MM.1S (cell line): Measurements from ENCODE around the gene VDAC2.
A peak's percentile ranks its signal among the peaks of the same experiment; 100 is the strongest.

ENCODE experiments used
- DNase-seq: peaks from one replicate; pipeline ENCODE4 v3.0.0-alpha.2; 2015
- H2AFZ ChIP-seq: fragments of 300-600 bp; sonication (generic); 2 replicates; pipeline ENCODE4 v1.6.0; 2016; ENCODE audit warnings: antibody characterized with exemption, low read length
- H3F3A ChIP-seq: fragments of 300-600 bp; sonication (generic); 2 replicates; pipeline ENCODE4 v1.6.1; 2016; ENCODE audit warnings: mild to moderate bottlenecking, antibody characterized with exemption, low read length, moderate library complexity, mixed read lengths; ENCODE audit not compliant: insufficient read depth
- H3K27ac ChIP-seq: fragments of 300-600 bp; sonication (generic); 2 replicates; pipeline ENCODE4 v1.5.1; 2016; ENCODE audit warnings: mild to moderate bottlenecking, low read length
- H3K27me3 ChIP-seq: fragments of 300-600 bp; sonication (generic); replicated peaks from 2 replicates; pipeline ENCODE4 v1.6.0; 2016; ENCODE audit warnings: low read length; ENCODE audit not compliant: insufficient read depth
- H3K36me3 ChIP-seq: fragments of 300-600 bp; sonication (generic); replicated peaks from 2 replicates; pipeline ENCODE4 v1.6.1; 2016; ENCODE audit warnings: mild to moderate bottlenecking, low read length, mixed read lengths; ENCODE audit not compliant: insufficient read depth
- H3K4me1 ChIP-seq: fragments of 300-600 bp; sonication (generic); 2 replicates; pipeline ENCODE4 v1.6.1; 2016; ENCODE audit warnings: low read length, mixed read lengths
- H3K4me2 ChIP-seq: fragments of 300-600 bp; sonication (generic); 2 replicates; pipeline ENCODE4 v1.6.0; 2016; ENCODE audit warnings: low read depth, low read length
- H3K4me3 ChIP-seq: fragments of 300-600 bp; sonication (generic); 2 replicates; pipeline ENCODE4 v1.5.1; 2016; ENCODE audit warnings: low read length, mixed read lengths
- H3K79me2 ChIP-seq: fragments of 300-600 bp; sonication (generic); 2 replicates; pipeline ENCODE4 v1.6.1; 2016; ENCODE audit warnings: mixed run types, low read length, mixed read lengths
- H3K9ac ChIP-seq: fragments of 300-600 bp; sonication (generic); 2 replicates; pipeline ENCODE4 v1.6.1; 2016; ENCODE audit warnings: low read length, mixed read lengths
- H3K9me2 ChIP-seq: fragments of 300-600 bp; sonication (generic); replicated peaks from 2 replicates; pipeline ENCODE4 v1.6.1; 2016; ENCODE audit warnings: mild to moderate bottlenecking, low read length, mixed read lengths; ENCODE audit not compliant: insufficient read depth
- H3K9me3 ChIP-seq: fragments of 300-600 bp; sonication (generic); replicated peaks from 2 replicates; pipeline ENCODE4 v1.6.1; 2016; ENCODE audit warnings: mild to moderate bottlenecking, low read length, mixed read lengths; ENCODE audit not compliant: insufficient read depth
- H4K20me1 ChIP-seq: fragments of 300-600 bp; sonication (generic); 2 replicates; pipeline ENCODE4 v1.6.1; 2016; ENCODE audit warnings: mild to moderate bottlenecking, low read length, moderate library complexity, mixed read lengths; ENCODE audit not compliant: insufficient read depth
- EZH2 ChIP-seq: fragments of 300-600 bp; sonication (generic); optimal IDR thresholded peaks from 2 replicates; pipeline ENCODE3; 2017; ENCODE audit warnings: low read depth, mild to moderate bottlenecking, antibody characterized with exemption, low read length, mixed read lengths
- EZH2phosphoT487 ChIP-seq: fragments of 300-600 bp; sonication (generic); IDR thresholded peaks from 2 replicates; pipeline ENCODE4 v1.6.1; 2018; ENCODE audit warnings: antibody characterized with exemption, low read length
- TF ChIP-seq, protein P1 (sequence below): fragments of 300-600 bp; sonication (generic); IDR thresholded peaks from 2 replicates; pipeline ENCODE4 v1.5.1; 2016; ENCODE audit warnings: antibody characterized with exemption, low read length, mixed read lengths

Gene VDAC2

DNA sequence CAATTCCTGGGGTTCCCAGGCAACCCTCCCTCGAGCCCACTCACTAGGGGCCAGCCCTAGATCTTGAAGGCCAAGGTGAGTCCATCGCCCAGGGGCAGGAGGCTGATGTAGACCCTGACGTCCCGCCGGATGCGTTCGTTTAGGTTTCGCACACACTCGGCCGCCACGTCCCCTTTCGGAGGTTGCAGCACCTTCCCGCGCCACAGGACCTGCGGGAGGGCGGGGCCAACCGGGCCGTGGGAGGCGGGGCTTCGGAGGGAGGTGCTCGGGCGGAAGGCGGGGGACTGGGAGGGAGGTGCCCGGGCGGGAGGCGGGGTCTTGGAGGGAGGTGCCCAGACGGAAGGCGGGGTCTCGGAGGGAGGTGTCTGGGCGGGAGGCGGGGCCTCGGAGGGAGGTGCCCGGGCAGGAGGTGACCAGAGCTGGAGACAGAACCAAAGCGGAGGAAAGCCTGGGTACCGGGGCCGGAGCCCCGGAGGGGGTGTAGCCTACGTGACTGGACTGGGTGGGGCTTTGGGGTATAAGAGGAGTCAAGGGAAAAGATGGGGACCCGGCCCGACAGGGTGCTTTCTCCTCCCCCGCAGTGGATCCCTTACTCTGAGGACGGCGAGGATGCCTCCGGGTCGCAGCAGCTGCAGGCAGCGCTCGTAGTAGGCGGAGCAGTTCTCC, 23.6 kb downstream of the VDAC2 start:
- Histone ChIP-seq H3K27ac (peak overlapping the region; percentile 86), H3F3A (peaks cover 36% of the 10 kb centered on the region)

DNA sequence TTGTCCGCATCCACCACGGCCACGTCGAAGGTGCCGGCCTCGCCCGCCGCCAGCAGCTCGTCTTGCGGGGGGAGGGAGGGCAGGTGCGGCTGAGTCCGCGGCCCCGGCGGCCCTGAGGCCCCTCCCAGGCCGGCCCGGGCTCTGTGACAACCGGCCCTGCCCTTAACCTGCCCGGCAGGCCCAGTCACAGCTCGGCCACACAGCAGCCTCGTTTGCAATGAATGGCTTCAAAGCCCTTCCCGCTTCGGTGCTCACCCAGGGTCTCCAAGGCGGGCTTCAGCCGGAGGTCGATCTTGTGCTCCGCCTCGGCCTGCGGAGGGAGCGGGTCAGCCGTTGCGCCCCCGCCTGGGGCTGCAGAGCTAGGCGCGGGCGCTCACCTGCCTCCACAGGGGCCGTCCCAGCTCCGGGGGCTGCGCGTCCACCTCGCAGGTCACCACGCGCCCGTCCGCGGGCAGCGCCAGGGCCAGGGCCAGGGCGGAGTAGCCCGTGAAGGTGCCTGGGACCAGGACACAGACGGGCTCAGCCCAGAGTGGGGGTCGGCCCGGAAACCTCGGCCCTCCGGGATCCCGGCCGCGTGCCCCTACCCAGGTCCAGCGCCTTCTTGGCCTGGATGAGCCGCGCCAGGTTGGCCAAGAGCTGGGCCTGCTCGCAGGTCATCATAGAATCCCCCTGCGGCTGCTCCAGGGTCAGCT, 24.2 kb downstream of the VDAC2 start:
- H3K4me2 ChIP-seq, result peak overlapping the region; percentile 98
- H3K27ac ChIP-seq, result peak overlapping the region; percentile 86
- H4K20me1 ChIP-seq, result peaks cover 6% of the 10 kb centered on the region; the same call in 1 of the 2 replicates

More for the DNA sequence above, 23.6 kb downstream of the VDAC2 start:
- Histone ChIP-seq H3K27me3 (no peaks in the 10 kb centered on the region), H3K4me2 (peak overlapping the region; percentile 98), H3K4me3 (peak overlapping the region; percentile 99), H4K20me1 (peaks cover 9% of the 10 kb centered on the region; the same call in 1 of the 2 replicates), H3K36me3 (peaks cover 9% of the 10 kb centered on the region), H2AFZ (peak overlapping the region; percentile 89), H3K9me2 (no peaks in the 10 kb centered on the region), H3K9ac (peak overlapping the region; percentile 92), H3K4me1 (peaks cover 14% of the 10 kb centered on the region), H3K79me2 (peaks cover 53% of the 10 kb centered on the region), H3K9me3 (no peaks in the 10 kb centered on the region)
- peak; percentile 93 for DNase-seq
- TF ChIP-seq EZH2phosphoT487 (no peak), EZH2 (no peak)
- TF ChIP-seq, protein P1, sequence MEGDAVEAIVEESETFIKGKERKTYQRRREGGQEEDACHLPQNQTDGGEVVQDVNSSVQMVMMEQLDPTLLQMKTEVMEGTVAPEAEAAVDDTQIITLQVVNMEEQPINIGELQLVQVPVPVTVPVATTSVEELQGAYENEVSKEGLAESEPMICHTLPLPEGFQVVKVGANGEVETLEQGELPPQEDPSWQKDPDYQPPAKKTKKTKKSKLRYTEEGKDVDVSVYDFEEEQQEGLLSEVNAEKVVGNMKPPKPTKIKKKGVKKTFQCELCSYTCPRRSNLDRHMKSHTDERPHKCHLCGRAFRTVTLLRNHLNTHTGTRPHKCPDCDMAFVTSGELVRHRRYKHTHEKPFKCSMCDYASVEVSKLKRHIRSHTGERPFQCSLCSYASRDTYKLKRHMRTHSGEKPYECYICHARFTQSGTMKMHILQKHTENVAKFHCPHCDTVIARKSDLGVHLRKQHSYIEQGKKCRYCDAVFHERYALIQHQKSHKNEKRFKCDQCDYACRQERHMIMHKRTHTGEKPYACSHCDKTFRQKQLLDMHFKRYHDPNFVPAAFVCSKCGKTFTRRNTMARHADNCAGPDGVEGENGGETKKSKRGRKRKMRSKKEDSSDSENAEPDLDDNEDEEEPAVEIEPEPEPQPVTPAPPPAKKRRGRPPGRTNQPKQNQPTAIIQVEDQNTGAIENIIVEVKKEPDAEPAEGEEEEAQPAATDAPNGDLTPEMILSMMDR, result no peak

DNA sequence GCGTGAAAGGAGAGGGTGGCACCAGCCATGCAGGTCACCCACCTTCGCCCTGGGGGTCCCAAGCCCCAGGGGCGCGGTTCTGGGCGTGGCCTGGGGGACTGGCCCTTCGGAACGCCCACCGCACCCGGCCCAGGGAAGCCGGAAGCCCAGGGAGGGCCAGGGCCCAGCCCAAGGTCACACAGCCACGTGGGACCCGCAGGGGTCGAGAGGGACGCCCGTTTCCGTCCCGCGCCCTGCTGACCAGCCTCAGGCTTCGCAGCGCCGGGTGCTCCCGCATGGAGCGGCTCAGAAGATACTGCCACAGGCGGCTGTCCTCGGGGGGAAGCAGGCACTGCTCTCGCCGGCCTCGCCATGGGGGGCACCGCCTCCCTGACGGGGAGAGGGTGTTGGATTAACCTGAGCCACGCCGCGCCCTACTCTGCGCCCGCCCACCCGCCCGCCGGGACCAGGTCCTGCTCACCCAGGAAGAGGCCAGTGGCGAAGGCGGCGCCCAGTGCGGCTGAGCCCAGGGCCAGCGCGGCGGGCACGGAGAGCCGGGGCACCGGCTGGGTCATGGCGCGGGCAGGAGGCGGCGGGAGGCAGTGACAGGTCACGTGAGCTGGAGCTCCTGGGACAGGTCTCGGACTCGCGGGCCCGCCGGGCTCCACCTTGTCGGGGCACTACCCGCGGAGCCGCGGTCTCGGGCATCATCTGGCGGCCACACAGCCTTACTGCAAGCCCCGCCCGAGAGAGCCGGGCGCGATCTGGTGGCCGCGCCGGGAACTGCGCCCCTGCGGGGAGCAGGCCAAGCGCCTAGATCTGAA, 25.0 kb downstream of the VDAC2 start, which contains the start of gene COMTD1:
COMTD1 (minus strand) TSS at position 583 of the 803 bp plus-strand sequence; CDS start at position 554, 29 bp downstream.
- Histone ChIP-seq H3K79me2 (peaks cover 39% of the 10 kb centered on the region), H3K36me3 (peaks cover 6% of the 10 kb centered on the region), H3K27ac (peak within 1 kb of the TSS; percentile 86), H3K4me2 (peak within 1 kb of the TSS; percentile 98), H4K20me1 (no peaks in the 10 kb centered on the region), H3K4me3 (peak within 1 kb of the TSS; percentile 99), H2AFZ (peak within 1 kb of the TSS; percentile 89), H3K27me3 (no peaks in the 10 kb centered on the region), H3K4me1 (peaks cover 14% of the 10 kb centered on the region), H3K9me2 (no peaks in the 10 kb centered on the region), H3K9me3 (no peaks in the 10 kb centered on the region), H3F3A (peaks cover 24% of the 10 kb centered on the region), H3K9ac (peak within 1 kb of the TSS; percentile 92)
- DNase-seq, result peak; percentile 96
- TF ChIP-seq, protein P1, result peak; percentile 100
- TF ChIP-seq EZH2phosphoT487 (no peak), EZH2 (no peak)

More for the DNA sequence above, 24.2 kb downstream of the VDAC2 start:
- Histone ChIP-seq H3K4me1 (peaks cover 14% of the 10 kb centered on the region), H3K4me3 (peak overlapping the region; percentile 99), H3K79me2 (peaks cover 46% of the 10 kb centered on the region), H2AFZ (peak overlapping the region; percentile 89), H3K27me3 (no peaks in the 10 kb centered on the region), H3K36me3 (peaks cover 6% of the 10 kb centered on the region), H3K9ac (peak overlapping the region; percentile 92), H3K9me3 (no peaks in the 10 kb centered on the region), H3K9me2 (no peaks in the 10 kb centered on the region), H3F3A (peaks cover 30% of the 10 kb centered on the region)
- TF ChIP-seq, protein P1, result peak; percentile 20; the same call in 1 of the 2 replicates
- TF ChIP-seq EZH2phosphoT487, result no peak
- peak; percentile 40 for DNase-seq
